Mucosa of rectum (tissue), 2 donors: Measurements from ENCODE around the gene KIFC3.

Source experiments
- H3K27ac ChIP-seq, 2 donors: one replicate each; pipeline ENCODE4 v1.7.0; 2013; ENCODE audit warnings: inconsistent platforms in 2 of 2, low read depth in 2 of 2, low read length in 2 of 2
- H3K27me3 ChIP-seq, 2 donors: one replicate each; pipeline ENCODE4 v1.7.0; 2013; ENCODE audit warnings: low read length in 2 of 2; ENCODE audit not compliant: control insufficient read depth in 2 of 2, insufficient read depth in 2 of 2
- H3K36me3 ChIP-seq, 2 donors: one replicate each; pipeline ENCODE4 v1.7.0; 2013; ENCODE audit warnings: low read length in 2 of 2; ENCODE audit not compliant: control insufficient read depth in 2 of 2, insufficient read depth in 2 of 2
- H3K4me1 ChIP-seq, 2 donors: one replicate each; pipeline ENCODE4 v1.7.0; 2013; ENCODE audit warnings: low read length in 2 of 2, mild to moderate bottlenecking in 1 of 2; ENCODE audit not compliant: control insufficient read depth in 2 of 2, insufficient read depth in 2 of 2
- H3K4me3 ChIP-seq, 2 donors: one replicate each; pipeline ENCODE4 v1.7.0; 2013; ENCODE audit warnings: low read length in 2 of 2
- H3K9ac ChIP-seq, 2 donors: one replicate each; pipeline ENCODE4 v1.7.0; 2013; ENCODE audit warnings: low read length in 2 of 2, low read depth in 1 of 2, mild to moderate bottlenecking in 1 of 2
- H3K9me3 ChIP-seq, 2 donors: one replicate each; pipeline ENCODE4 v1.7.0; 2013; ENCODE audit warnings: low read length in 2 of 2; ENCODE audit not compliant: control insufficient read depth in 2 of 2
- donor health status: healthy.
- donor health status: Normal muscosa, but diverticular disease.

Gene KIFC3

DNA sequence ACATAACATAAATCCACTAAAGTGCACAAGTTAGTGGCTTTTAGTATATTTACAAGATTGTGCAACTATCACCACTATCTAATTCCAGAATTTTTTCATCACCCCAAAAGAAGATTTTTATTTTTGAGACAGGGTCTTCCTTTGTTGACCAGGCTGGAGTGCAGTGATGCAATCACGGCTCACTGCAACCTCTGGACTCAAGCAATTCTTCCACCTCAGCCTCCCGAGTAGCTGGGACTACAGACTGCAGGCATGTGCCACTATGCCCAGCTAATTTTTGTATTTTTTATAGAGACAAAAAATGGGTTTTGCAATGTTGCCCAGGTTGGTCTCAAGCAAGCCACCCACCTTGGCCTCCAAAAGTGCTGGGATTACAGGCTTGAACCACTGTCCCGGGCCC is 92.6 kb downstream of the KIFC3 start:
- Histone ChIP-seq H3K4me3 (no peak overlapping the region), H3K27ac (no peak overlapping the region), H3K9me3 (no peaks in the 10 kb centered on the region), H3K4me1 (no peaks in the 10 kb centered on the region), H3K27me3 (no peaks in the 10 kb centered on the region), H3K36me3 (no peaks in the 10 kb centered on the region), H3K9ac (no peak overlapping the region)
